Endothelial cell of umbilical vein (primary cell): ENCODE measurements around the gene ZNF497. TPM values are rescaled to one million over a fixed set of nuclear protein-coding genes. Genes with fewer than 3 reads are reported as not detected.

Experiments
- BruUV-seq: library from RNA; stranded (reverse); fragments of 400-500 nt; replicated peaks from 2 replicates; lab custom pipeline; 2021; lab: Mats Ljungman, UMichigan
- CTCF ChIA-PET: fragments of 300-600, 350-600 bp; sonication (Branson Sonifier 250); formaldehyde crosslinking; loops from one replicate; lab custom pipeline; 2021; ENCODE audit warnings: antibody characterized with exemption, inconsistent platforms; lab: Charles Lee
- POLR2A ChIA-PET: fragments of 300-600, 350-600 bp; sonication (Branson Sonifier 250); formaldehyde crosslinking; loops from one replicate; lab custom pipeline; 2021; ENCODE audit warnings: antibody characterized with exemption, inconsistent platforms; lab: Charles Lee
- DNase-seq: peaks from one replicate; pipeline ENCODE4 v3.0.0-alpha.2; 2011; ENCODE audit warnings: low read depth, low spot score
- FAIRE-seq: peaks from 2 replicates; lab custom pipeline; 2011; peaks lifted over from hg19 to GRCh38; lab: Jason Lieb, UNC
- H2AFZ ChIP-seq: 2 replicates; pipeline ENCODE4 v1.6.0; 2012; ENCODE audit warnings: low read depth, low read length, control low read depth, inconsistent platforms
- H3K27ac ChIP-seq: 2 replicates; pipeline ENCODE4 v1.5.1; 2011; ENCODE audit warnings: low read depth, mild to moderate bottlenecking, control low read depth, low read length, moderate library complexity; ENCODE audit not compliant: insufficient read depth
- H3K27me3 ChIP-seq, 2 experiments: 2 replicates each; pipeline versions ENCODE4 v1.6.0 to v1.6.1; 2011; ENCODE audit warnings: low read length in 2 of 2, mixed read lengths in 1 of 2; ENCODE audit not compliant: control insufficient read depth in 2 of 2, insufficient read depth in 2 of 2
- H3K36me3 ChIP-seq, 2 experiments: 2 replicates in 1 of 2; 3 replicates in 1 of 2; pipeline ENCODE4 v1.5.1; 2011; ENCODE audit warnings: low read length in 2 of 2, mild to moderate bottlenecking in 1 of 2, moderate library complexity in 1 of 2; ENCODE audit not compliant: control insufficient read depth in 2 of 2, insufficient read depth in 2 of 2; ENCODE audit errors: extremely low read depth in 1 of 2
- H3K4me1 ChIP-seq: 3 replicates; pipeline ENCODE4 v1.5.1; 2011; ENCODE audit warnings: mild to moderate bottlenecking, low read length; ENCODE audit not compliant: control insufficient read depth, insufficient read depth; ENCODE audit errors: extremely low read depth
- H3K4me2 ChIP-seq: 2 replicates; pipeline ENCODE4 v1.6.1; 2011; ENCODE audit warnings: low read length, control low read depth, mixed read lengths; ENCODE audit not compliant: insufficient read depth
- H3K4me3 ChIP-seq, 3 experiments: fragments of 200-600 bp in 1 of 3; sonication (generic), shearing (Covaris generic) in 1 of 3; replicated peaks in 1 of 3; 2 replicates each; pipeline ENCODE4 v1.5.1; 2011 to 2016; ENCODE audit warnings: control low read depth in 3 of 3, low read length in 3 of 3, mild to moderate bottlenecking in 2 of 3, inconsistent platforms in 1 of 3, low read depth in 1 of 3, moderate library complexity in 1 of 3; ENCODE audit not compliant: insufficient read depth in 1 of 3
- H3K79me2 ChIP-seq: 2 replicates; pipeline ENCODE4 v1.6.0; 2012; ENCODE audit warnings: low read length, inconsistent platforms; ENCODE audit not compliant: control insufficient read depth, insufficient read depth
- H3K9ac ChIP-seq: replicated peaks from 2 replicates; pipeline ENCODE3; 2011; ENCODE audit warnings: low read length, control low read depth; ENCODE audit not compliant: insufficient read depth; ENCODE audit errors: extremely low read depth
- H3K9me1 ChIP-seq: replicated peaks from 3 replicates; pipeline ENCODE4 v1.6.0; 2011; ENCODE audit warnings: mild to moderate bottlenecking, low read length; ENCODE audit not compliant: control insufficient read depth, insufficient read depth; ENCODE audit errors: extremely low read depth
- H3K9me3 ChIP-seq: replicated peaks from 2 replicates; pipeline ENCODE4 v1.5.1; 2012; ENCODE audit warnings: low read length, inconsistent platforms; ENCODE audit not compliant: control insufficient read depth, insufficient read depth
- H4K20me1 ChIP-seq: replicated peaks from 2 replicates; pipeline ENCODE3; 2011; ENCODE audit warnings: mild to moderate bottlenecking, low read length; ENCODE audit not compliant: control insufficient read depth, insufficient read depth; ENCODE audit errors: extremely low read depth
- CTCF ChIP-seq, 2 donors: IDR thresholded peaks; 1 replicate in 1 of 2; 2 replicates in 1 of 2; pipeline ENCODE4 v1.5.1; 2011; ENCODE audit warnings: low read length in 2 of 2, mild to moderate bottlenecking in 2 of 2, moderate library complexity in 2 of 2, control low read depth in 1 of 2, inconsistent platforms in 1 of 2, low read depth in 1 of 2; ENCODE audit not compliant: insufficient read depth in 1 of 2; ENCODE audit errors: extremely low read depth in 1 of 2
- EZH2 ChIP-seq: IDR thresholded peaks from 2 replicates; pipeline ENCODE4 v1.6.1; 2012; ENCODE audit warnings: borderline replicate concordance, low read depth, mild to moderate bottlenecking, moderate library complexity, low read length, inconsistent platforms; ENCODE audit not compliant: severe bottlenecking
- FOS ChIP-seq: IDR thresholded peaks from 2 replicates; pipeline ENCODE4 v1.6.1; 2011; ENCODE audit warnings: mild to moderate bottlenecking, low read length, moderate library complexity, borderline replicate concordance; ENCODE audit not compliant: insufficient read depth
- GATA2 ChIP-seq: IDR thresholded peaks from 2 replicates; pipeline ENCODE4 v1.7.0; 2011; ENCODE audit warnings: low read depth, mild to moderate bottlenecking, moderate library complexity, mixed read lengths, low read length; ENCODE audit not compliant: insufficient read length, insufficient read depth
- JUN ChIP-seq: IDR thresholded peaks from 2 replicates; pipeline ENCODE4 v1.6.1; 2011; ENCODE audit warnings: borderline replicate concordance, low read depth; ENCODE audit not compliant: insufficient read length, insufficient read depth
- MAX ChIP-seq: IDR thresholded peaks from 2 replicates; pipeline ENCODE4 v1.6.1; 2011; ENCODE audit not compliant: insufficient read depth, insufficient read length
- MYC ChIP-seq: IDR thresholded peaks from one replicate; pipeline ENCODE4 v1.6.1; 2011; ENCODE audit warnings: mild to moderate bottlenecking, low read depth, low read length
- POLR2A ChIP-seq: IDR thresholded peaks from 2 replicates; pipeline ENCODE4 v1.6.1; 2012; ENCODE audit warnings: low read depth, mild to moderate bottlenecking, control low read depth, low read length
- POLR2AphosphoS5 ChIP-seq: IDR thresholded peaks from 2 replicates; pipeline ENCODE4 v1.6.1; 2012; ENCODE audit warnings: low read depth, mild to moderate bottlenecking, control low read depth, low read length, moderate library complexity; ENCODE audit not compliant: insufficient read depth
- dilution Hi-C: fragments of 300-500 bp; cut with MboI; formaldehyde crosslinking; loops from one replicate; pipeline ENCODE4 v1.15.0; 2019; ENCODE audit warnings: low sequenced_read_pairs; ENCODE audit not compliant: extremely low pct_ligation_motif_present
- intact Hi-C: fragments of 100-400 bp; cut with micrococcal nuclease; formaldehyde crosslinking; loops from one replicate; pipeline ENCODE4 v1.10.0; 2022
- polyA plus RNA-seq, 4 experiments: library from polyadenylated mRNA; depleted of rRNA in 3 of 4; stranded (reverse) in 3 of 4; unstranded in 1 of 4; fragments of >200 nt; gene quantifications; 2 replicates each; pipeline versions ENCODE4 v1.2.1 to v1.2.3, GENCODE V29; 2011 to 2012; ENCODE audit warnings: missing spikeins in 1 of 4
- total RNA-seq: library from RNA; stranded (reverse); gene quantifications from 2 replicates; pipeline ENCODE4 v1.2.3, GENCODE V29; 2021

The ZNF497 gene
- total and polyA plus RNA-seq, 2 donors (not counting 3 experiments of a cell fraction or from before 2014, with no cell fraction given): 0.40 to 1.3 TPM

- H3K36me3 ChIP-seq: no peaks in the 10 kb centered on the region
- TF ChIP-seq POLR2AphosphoS5 (no peak), JUN (no peak), CTCF (IDR thresholded peaks at IDR 0.05; ENCODE audit: extremely low read depth in 1 of 2, insufficient read depth in 1 of 2, low read depth in 1 of 2, low read length in 2 of 2) (no peak), FOS (no peak), POLR2A (no peak), GATA2 (no peak), EZH2 (no peak), MYC (no peak), MAX (no peak)
- no peak for DNase-seq
- peaks cover 10 to 28% of the 10 kb centered on the region in 2 experiments for H3K27me3 ChIP-seq
- no peak overlapping the region for H3K4me2 ChIP-seq
- dilution Hi-C loops: no loop called here
- CTCF ChIA-PET: no interaction called here
- H4K20me1 ChIP-seq: no peaks in the 10 kb centered on the region
- H3K9me3 ChIP-seq: no peaks in the 10 kb centered on the region
- H3K9me1 ChIP-seq: no peaks in the 10 kb centered on the region
- no peaks in the 10 kb centered on the region for H3K4me1 ChIP-seq
- H2AFZ ChIP-seq: no peak overlapping the region
- H3K79me2 ChIP-seq: no peaks in the 10 kb centered on the region
- intact Hi-C loops: no loop called here
- FAIRE-seq: no peak
- BruUV-seq: no TSS peak
- no peak overlapping the region for H3K27ac ChIP-seq
- no peak overlapping the region for H3K9ac ChIP-seq
- POLR2A ChIA-PET: no interaction called here
- no peak overlapping the region for H3K4me3 ChIP-seq
Observed at GRCh38 chr19:58368561-58369360, 6.2 kb upstream of the ZNF497 start.
